HEK293 (cell line): ENCODE data around the gene STK39.

Source experiments
- CTCF ChIA-PET: fragments of 350-600 bp; formaldehyde crosslinking; extraction: SDS; loops from one replicate; lab custom pipeline; 2021; ENCODE audit warnings: antibody characterized with exemption; lab: Yijun Ruan, JAX
- POLR2A ChIA-PET: fragments of 300-600 bp; formaldehyde crosslinking; extraction: SDS; loops from one replicate; lab custom pipeline; 2020; ENCODE audit warnings: antibody characterized with exemption, inconsistent platforms; lab: Yijun Ruan, JAX
- H3K27ac ChIP-seq: fragments of 200-500 bp; sonication (Bioruptor generic); 2 replicates; pipeline ENCODE4 v1.5.1; 2014; ENCODE audit warnings: low read depth, low read length, control low read depth, inconsistent platforms; ENCODE audit errors: extremely low read depth
- H3K36me3 ChIP-seq, 2 experiments: fragments of 200-500 bp in 1 of 2; sonication (Bioruptor generic) in 1 of 2; 1 replicate in 1 of 2; 2 replicates in 1 of 2; pipeline ENCODE4 v1.5.1; 2014 to 2017; ENCODE audit warnings: inconsistent platforms in 2 of 2, low read length in 2 of 2; ENCODE audit not compliant: control insufficient read depth in 2 of 2, insufficient read depth in 1 of 2
- H3K4me1 ChIP-seq: fragments of 200-500 bp; sonication (Bioruptor generic); 2 replicates; pipeline ENCODE4 v1.5.1; 2014; ENCODE audit warnings: mild to moderate bottlenecking, low read length, inconsistent platforms; ENCODE audit not compliant: control insufficient read depth, insufficient read depth
- H3K4me3 ChIP-seq: 2 replicates; pipeline ENCODE4 v1.5.1; 2011; ENCODE audit warnings: low read depth, mild to moderate bottlenecking, control low read depth, low read length, moderate library complexity
- H3K9me3 ChIP-seq: fragments of 200-500 bp; sonication (Bioruptor generic); 2 replicates; pipeline ENCODE4 v1.5.1; 2014; ENCODE audit warnings: low read depth, low read length, inconsistent platforms; ENCODE audit not compliant: control insufficient read depth, insufficient read depth
- IKZF3 ChIP-seq: fragments of 450-650 bp; IDR thresholded peaks from 2 replicates; pipeline ENCODE4 v1.5.0; 2018; ENCODE audit warnings: missing biosample characterization, mild to moderate bottlenecking, missing genetic modification characterization, moderate library complexity
- OSR2 ChIP-seq: fragments of 450-650 bp; formaldehyde crosslinking; IDR thresholded peaks from 2 replicates; pipeline ENCODE4 v1.5.1; 2016; ENCODE audit warnings: missing biosample characterization, missing genetic modification characterization
- PATZ1 ChIP-seq: fragments of 450-650 bp; formaldehyde crosslinking; IDR thresholded peaks from 2 replicates; pipeline ENCODE4 v1.5.1; 2016; ENCODE audit warnings: missing biosample characterization, missing genetic modification characterization
- RBAK ChIP-seq: fragments of 450-650 bp; formaldehyde crosslinking; IDR thresholded peaks from 2 replicates; pipeline ENCODE4 v1.5.1; 2016; ENCODE audit warnings: missing biosample characterization, missing genetic modification characterization
- ZBTB21 ChIP-seq: fragments of 450-650 bp; formaldehyde crosslinking; IDR thresholded peaks from 2 replicates; pipeline ENCODE4 v1.5.1; 2017; ENCODE audit warnings: missing biosample characterization, missing genetic modification characterization
- ZFP3 ChIP-seq: fragments of 450-650 bp; formaldehyde crosslinking; IDR thresholded peaks from 2 replicates; pipeline ENCODE4 v1.5.1; 2016; ENCODE audit warnings: low read depth, missing biosample characterization, missing genetic modification characterization
- ZIC2 ChIP-seq: fragments of 450-650 bp; formaldehyde crosslinking; IDR thresholded peaks from 2 replicates; pipeline ENCODE4 v1.5.1; 2016; ENCODE audit warnings: missing biosample characterization, missing genetic modification characterization
- ZNF112 ChIP-seq: fragments of 450-650 bp; formaldehyde crosslinking; IDR thresholded peaks from 2 replicates; pipeline ENCODE4 v1.5.0; 2017; ENCODE audit warnings: missing biosample characterization, missing genetic modification characterization
- ZNF138 ChIP-seq: fragments of 450-650 bp; formaldehyde crosslinking; IDR thresholded peaks from 2 replicates; pipeline ENCODE4 v1.5.1; 2016; ENCODE audit warnings: missing biosample characterization, missing genetic modification characterization, borderline replicate concordance
- ZNF24 ChIP-seq: fragments of 450-650 bp; formaldehyde crosslinking; IDR thresholded peaks from 2 replicates; pipeline ENCODE4 v1.5.1; 2016; ENCODE audit warnings: missing biosample characterization, missing genetic modification characterization
- ZNF302 ChIP-seq: fragments of 450-650 bp; formaldehyde crosslinking; IDR thresholded peaks from 2 replicates; pipeline ENCODE4 v1.5.1; 2016; ENCODE audit warnings: missing biosample characterization, missing genetic modification characterization, low read depth
- ZNF354C ChIP-seq: fragments of 450-650 bp; formaldehyde crosslinking; IDR thresholded peaks from 2 replicates; pipeline ENCODE4 v1.5.1; 2016; ENCODE audit warnings: missing biosample characterization, missing genetic modification characterization, low read depth, borderline replicate concordance
- ZNF391 ChIP-seq: fragments of 450-650 bp; formaldehyde crosslinking; IDR thresholded peaks from 2 replicates; pipeline ENCODE4 v1.5.1; 2016; ENCODE audit warnings: low read depth, missing biosample characterization, missing genetic modification characterization, borderline replicate concordance
- ZNF398 ChIP-seq: fragments of 450-650 bp; formaldehyde crosslinking; IDR thresholded peaks from 2 replicates; pipeline ENCODE4 v1.5.1; 2017; ENCODE audit warnings: missing biosample characterization, missing genetic modification characterization
- ZNF473 ChIP-seq: fragments of 450-650 bp; formaldehyde crosslinking; IDR thresholded peaks from 2 replicates; pipeline ENCODE4 v1.5.1; 2017; ENCODE audit warnings: missing biosample characterization, missing genetic modification characterization
- ZNF629 ChIP-seq: fragments of 450-650 bp; formaldehyde crosslinking; IDR thresholded peaks from 2 replicates; pipeline ENCODE4 v1.5.1; 2017; ENCODE audit warnings: missing biosample characterization, missing genetic modification characterization
- ZNF701 ChIP-seq: fragments of 450-650 bp; formaldehyde crosslinking; IDR thresholded peaks from 2 replicates; pipeline ENCODE4 v1.5.1; 2016; ENCODE audit warnings: missing biosample characterization, missing genetic modification characterization
- ZNF747 ChIP-seq: fragments of 450-650 bp; formaldehyde crosslinking; IDR thresholded peaks from 2 replicates; pipeline ENCODE4 v1.5.1; 2016; ENCODE audit warnings: missing biosample characterization, missing genetic modification characterization
- ZNF837 ChIP-seq: fragments of 450-650 bp; formaldehyde crosslinking; IDR thresholded peaks from 2 replicates; pipeline ENCODE4 v1.5.1; 2016; ENCODE audit warnings: missing biosample characterization, missing genetic modification characterization
- TF ChIP-seq, protein P1 (sequence below): fragments of 450-650 bp; formaldehyde crosslinking; IDR thresholded peaks from 2 replicates; pipeline ENCODE4 v1.5.1; 2016; ENCODE audit warnings: missing biosample characterization, missing genetic modification characterization
- TF ChIP-seq, protein P2 (sequence below): fragments of 450-650 bp; IDR thresholded peaks from 2 replicates; pipeline ENCODE4 v1.5.1; 2018; ENCODE audit warnings: missing biosample characterization, mild to moderate bottlenecking, missing genetic modification characterization
- TF ChIP-seq, protein P3 (sequence below): fragments of 450-650 bp; formaldehyde crosslinking; IDR thresholded peaks from 2 replicates; pipeline ENCODE4 v1.5.1; 2016; ENCODE audit warnings: missing biosample characterization, missing genetic modification characterization

STK39 gene

GRCh38 chr2:168035458-168035857 lies 211.9 kb downstream of the STK39 start (continued):
- no peak for TF ChIP-seq PATZ1 (tag by site-specific recombination)
- no peak for TF ChIP-seq ZNF24
- TF ChIP-seq, protein P1, sequence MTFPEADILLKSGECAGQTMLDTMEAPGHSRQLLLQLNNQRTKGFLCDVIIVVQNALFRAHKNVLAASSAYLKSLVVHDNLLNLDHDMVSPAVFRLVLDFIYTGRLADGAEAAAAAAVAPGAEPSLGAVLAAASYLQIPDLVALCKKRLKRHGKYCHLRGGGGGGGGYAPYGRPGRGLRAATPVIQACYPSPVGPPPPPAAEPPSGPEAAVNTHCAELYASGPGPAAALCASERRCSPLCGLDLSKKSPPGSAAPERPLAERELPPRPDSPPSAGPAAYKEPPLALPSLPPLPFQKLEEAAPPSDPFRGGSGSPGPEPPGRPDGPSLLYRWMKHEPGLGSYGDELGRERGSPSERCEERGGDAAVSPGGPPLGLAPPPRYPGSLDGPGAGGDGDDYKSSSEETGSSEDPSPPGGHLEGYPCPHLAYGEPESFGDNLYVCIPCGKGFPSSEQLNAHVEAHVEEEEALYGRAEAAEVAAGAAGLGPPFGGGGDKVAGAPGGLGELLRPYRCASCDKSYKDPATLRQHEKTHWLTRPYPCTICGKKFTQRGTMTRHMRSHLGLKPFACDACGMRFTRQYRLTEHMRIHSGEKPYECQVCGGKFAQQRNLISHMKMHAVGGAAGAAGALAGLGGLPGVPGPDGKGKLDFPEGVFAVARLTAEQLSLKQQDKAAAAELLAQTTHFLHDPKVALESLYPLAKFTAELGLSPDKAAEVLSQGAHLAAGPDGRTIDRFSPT (tag by site-specific recombination), result no peak
- TF ChIP-seq ZNF112 (tag by site-specific recombination), result no peak

- H3K36me3 ChIP-seq, result peaks cover 0 to 3% of the 10 kb centered on the region in 2 experiments; a peak in 1 of 3 replicates
- no peak overlapping the region for H3K27ac ChIP-seq
- ChIA-PET CTCF (no interaction called here), POLR2A (no interaction called here)
- H3K9me3 ChIP-seq, result no peaks in the 10 kb centered on the region
- H3K4me3 ChIP-seq, result no peak overlapping the region
- TF ChIP-seq ZNF701 (tag by site-specific recombination) (no peak), OSR2 (tag by site-specific recombination) (no peak), ZNF302 (no peak)
- no peaks in the 10 kb centered on the region for H3K4me1 ChIP-seq
Measured at GRCh38 chr2:168034616-168035015, 212.8 kb downstream of the STK39 start.

DNA sequence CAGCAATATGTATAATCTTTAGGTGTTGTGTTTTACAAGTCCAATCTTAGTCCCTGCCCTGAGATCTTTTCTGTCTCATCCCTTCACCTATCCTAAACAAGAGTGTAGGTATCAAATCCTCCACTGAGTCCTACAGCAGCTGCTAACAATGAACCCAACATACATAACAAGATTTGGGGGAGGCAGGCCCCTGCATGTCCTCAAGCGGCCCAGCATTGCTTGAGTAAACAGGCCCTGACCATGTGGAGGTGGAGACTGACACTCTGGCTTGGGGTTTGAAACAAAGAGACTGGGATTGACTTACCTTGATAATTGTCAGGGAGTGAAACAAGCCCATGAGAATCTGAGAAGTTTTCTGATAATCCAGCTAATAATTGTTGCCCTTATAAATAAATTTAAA lies 213.4 kb downstream of the STK39 start:
- no peak for TF ChIP-seq ZNF354C (tag by site-specific recombination)
- TF ChIP-seq, protein P2, sequence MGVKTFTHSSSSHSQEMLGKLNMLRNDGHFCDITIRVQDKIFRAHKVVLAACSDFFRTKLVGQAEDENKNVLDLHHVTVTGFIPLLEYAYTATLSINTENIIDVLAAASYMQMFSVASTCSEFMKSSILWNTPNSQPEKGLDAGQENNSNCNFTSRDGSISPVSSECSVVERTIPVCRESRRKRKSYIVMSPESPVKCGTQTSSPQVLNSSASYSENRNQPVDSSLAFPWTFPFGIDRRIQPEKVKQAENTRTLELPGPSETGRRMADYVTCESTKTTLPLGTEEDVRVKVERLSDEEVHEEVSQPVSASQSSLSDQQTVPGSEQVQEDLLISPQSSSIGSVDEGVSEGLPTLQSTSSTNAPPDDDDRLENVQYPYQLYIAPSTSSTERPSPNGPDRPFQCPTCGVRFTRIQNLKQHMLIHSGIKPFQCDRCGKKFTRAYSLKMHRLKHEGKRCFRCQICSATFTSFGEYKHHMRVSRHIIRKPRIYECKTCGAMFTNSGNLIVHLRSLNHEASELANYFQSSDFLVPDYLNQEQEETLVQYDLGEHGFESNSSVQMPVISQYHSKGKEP (tag by site-specific recombination), result no peak
- no peak for TF ChIP-seq ZNF391 (tag by site-specific recombination)
- no peak for TF ChIP-seq ZNF398 (tag by site-specific recombination)
- TF ChIP-seq ZBTB21 (tag by site-specific recombination), result no peak
- TF ChIP-seq ZFP3 (tag by site-specific recombination), result no peak
- TF ChIP-seq ZNF837, result no peak
- no peak for TF ChIP-seq ZNF473
- TF ChIP-seq IKZF3, result no peak
- TF ChIP-seq RBAK, result no peak
- no peak for TF ChIP-seq ZNF629 (tag by site-specific recombination)
- no peak for TF ChIP-seq ZIC2
- TF ChIP-seq ZNF747 (tag by site-specific recombination), result no peak
- TF ChIP-seq, protein P3, sequence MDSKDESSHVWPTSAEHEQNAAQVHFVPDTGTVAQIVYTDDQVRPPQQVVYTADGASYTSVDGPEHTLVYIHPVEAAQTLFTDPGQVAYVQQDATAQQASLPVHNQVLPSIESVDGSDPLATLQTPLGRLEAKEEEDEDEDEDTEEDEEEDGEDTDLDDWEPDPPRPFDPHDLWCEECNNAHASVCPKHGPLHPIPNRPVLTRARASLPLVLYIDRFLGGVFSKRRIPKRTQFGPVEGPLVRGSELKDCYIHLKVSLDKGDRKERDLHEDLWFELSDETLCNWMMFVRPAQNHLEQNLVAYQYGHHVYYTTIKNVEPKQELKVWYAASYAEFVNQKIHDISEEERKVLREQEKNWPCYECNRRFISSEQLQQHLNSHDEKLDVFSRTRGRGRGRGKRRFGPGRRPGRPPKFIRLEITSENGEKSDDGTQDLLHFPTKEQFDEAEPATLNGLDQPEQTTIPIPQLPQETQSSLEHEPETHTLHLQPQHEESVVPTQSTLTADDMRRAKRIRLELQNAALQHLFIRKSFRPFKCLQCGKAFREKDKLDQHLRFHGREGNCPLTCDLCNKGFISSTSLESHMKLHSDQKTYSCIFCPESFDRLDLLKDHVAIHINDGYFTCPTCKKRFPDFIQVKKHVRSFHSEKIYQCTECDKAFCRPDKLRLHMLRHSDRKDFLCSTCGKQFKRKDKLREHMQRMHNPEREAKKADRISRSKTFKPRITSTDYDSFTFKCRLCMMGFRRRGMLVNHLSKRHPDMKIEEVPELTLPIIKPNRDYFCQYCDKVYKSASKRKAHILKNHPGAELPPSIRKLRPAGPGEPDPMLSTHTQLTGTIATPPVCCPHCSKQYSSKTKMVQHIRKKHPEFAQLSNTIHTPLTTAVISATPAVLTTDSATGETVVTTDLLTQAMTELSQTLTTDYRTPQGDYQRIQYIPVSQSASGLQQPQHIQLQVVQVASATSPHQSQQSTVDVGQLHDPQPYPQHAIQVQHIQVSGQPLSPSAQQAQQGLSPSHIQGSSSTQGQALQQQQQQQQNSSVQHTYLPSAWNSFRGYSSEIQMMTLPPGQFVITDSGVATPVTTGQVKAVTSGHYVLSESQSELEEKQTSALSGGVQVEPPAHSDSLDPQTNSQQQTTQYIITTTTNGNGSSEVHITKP (tag by site-specific recombination), result no peak
- no peak for TF ChIP-seq ZNF138 (tag by site-specific recombination)
- TF ChIP-seq, all 188 proteins: peak for 0
- ChIA-PET CTCF (no interaction called here), POLR2A (no interaction called here)
- Histone ChIP-seq H3K27ac (no peak overlapping the region), H3K4me1 (no peaks in the 10 kb centered on the region), H3K9me3 (no peaks in the 10 kb centered on the region), H3K4me3 (no peak overlapping the region), H3K36me3 (peaks cover 0 to 3% of the 10 kb centered on the region in 2 experiments; a peak in 1 of 3 replicates)
